Measurements from ENCODE around the gene LARP6. TPM values are rescaled to one million over a fixed set of nuclear protein-coding genes. Genes with fewer than 3 reads are reported as not detected.

LARP6 gene
- polyA plus RNA-seq, 2 of the 4 experiments (the other 2 are of a cell fraction), result 57.2 to 158 TPM

DNA sequence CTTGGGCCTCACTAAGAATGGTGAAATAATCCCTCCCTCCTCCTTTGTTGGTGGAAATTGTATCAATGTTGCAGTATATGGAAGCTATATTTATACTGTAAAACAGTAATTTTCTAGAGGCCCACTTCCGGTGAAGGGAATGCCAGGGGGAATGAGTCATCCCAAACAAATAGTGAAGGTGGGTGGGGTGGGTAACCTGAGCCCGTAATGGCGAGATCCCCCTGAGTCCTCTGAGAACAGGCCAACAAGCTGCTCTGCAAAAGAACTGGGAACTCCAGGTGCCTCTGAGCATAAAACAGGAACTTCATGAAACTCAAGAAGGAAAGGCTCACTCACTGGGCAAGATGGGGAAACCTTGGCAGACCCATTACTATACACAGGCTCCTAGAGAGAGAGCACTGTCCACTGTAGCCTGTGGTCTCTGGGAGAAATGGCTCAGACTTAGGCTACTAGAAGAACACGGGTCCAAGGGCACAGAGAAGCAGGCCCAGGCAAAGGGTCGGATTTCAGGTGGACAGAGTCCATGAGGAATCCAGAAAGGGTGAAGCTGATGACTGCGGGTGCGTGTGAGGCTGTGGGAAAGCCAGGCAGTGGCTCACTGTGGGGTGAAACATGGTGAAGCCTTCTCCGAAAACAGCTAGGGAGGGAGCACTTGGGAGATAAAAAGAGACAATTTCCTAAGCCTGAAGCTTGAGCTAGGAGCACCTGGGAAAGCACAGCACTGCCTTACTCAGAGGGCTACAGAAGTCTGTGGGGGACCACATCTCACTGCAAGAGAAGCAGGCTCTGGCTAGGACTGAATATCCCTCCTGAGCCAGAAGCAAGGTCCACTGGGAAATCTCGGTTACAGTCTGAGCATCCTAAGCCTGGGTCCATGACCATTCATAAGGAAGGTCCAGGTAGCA, 19.8 kb downstream of the LARP6 start:
- Histone ChIP-seq H3K4me1 (peaks cover 40% of the 10 kb centered on the region), H3K9me3 (no peaks in the 10 kb centered on the region), H3K4me2 (peak overlapping the region; percentile 49), H3K4me3 (no peak overlapping the region), H3K27ac (peak overlapping the region; percentile 70 to 85)
- peak; percentile 47 to 80; a peak in 4 of 6 replicates for ATAC-seq
- 48% methylated on average over 9 of the region's 9 CpGs for WGBS (ENCODE audit: missing lambda C conversion rate)
- POLR2A ChIA-PET, result interaction anchor here (0.5 to 2.0 kb wide), 3 partner anchors 20 to 79 kb away, joined by 3 to 6 read pairs (median 5); partner anchors contain the start of gene LARP6
- CTCF ChIA-PET, result interaction anchor here (0.9 to 20.5 kb wide), 10 partner anchors 6 to 197 kb away, joined by 3 to 331 read pairs (median 6); no protein-coding TSS in a partner anchor
- peak; percentile 73 to 77 for DNase-seq (ENCODE audit: low read depth in 1 of 2, low spot score in 1 of 2)
- TF ChIP-seq CBX2 (IDR thresholded peaks at IDR 0.05; ENCODE audit: borderline replicate concordance, low read depth), result no peak
- TF ChIP-seq FOSL2 (IDR thresholded peaks at IDR 0.05), result peak; percentile 76
- TF ChIP-seq FOSL2 (CRISPR knock-in tag; IDR thresholded peaks at IDR 0.05), result peak; percentile 92
- TF ChIP-seq EP300 (IDR thresholded peaks at IDR 0.05), result peak; percentile 23 to 29; a peak in 2 of 5 replicates
- peak; percentile 41 for TF ChIP-seq JUNB (IDR thresholded peaks at IDR 0.05)
- FAIRE-seq, result no peak

DNA sequence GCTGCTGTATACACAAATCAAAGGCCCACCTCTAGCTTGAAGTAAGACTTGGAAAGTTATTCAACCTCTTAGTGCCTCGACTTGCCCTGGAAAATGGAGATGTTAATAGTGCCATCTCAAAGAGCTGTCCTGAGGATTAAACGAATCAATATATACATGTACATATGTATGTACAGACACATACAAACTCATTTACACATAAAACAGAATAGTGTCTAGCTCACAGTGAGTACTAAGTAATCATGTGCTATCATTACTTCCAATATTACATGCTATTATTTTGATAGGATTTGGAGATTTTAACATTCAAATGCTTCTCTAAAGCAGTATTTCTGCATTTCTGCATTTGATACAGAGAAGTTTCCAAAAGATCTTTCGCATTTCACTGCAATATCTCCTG, 20.5 kb downstream of the LARP6 start:
- peak overlapping the region; percentile 70 to 85 for H3K27ac ChIP-seq
- ChIA-PET POLR2A (interaction anchor here (0.5 to 2.0 kb wide), 3 partner anchors 21 to 78 kb away, joined by 3 to 6 read pairs (median 5); partner anchors contain the start of gene LARP6), CTCF (interaction anchor here (0.6 to 20.5 kb wide), 9 partner anchors 6 to 197 kb away, joined by 4 to 331 read pairs (median 7); no protein-coding TSS in a partner anchor)
- FAIRE-seq (peak; percentile 23), ATAC-seq (no peak), DNase-seq (ENCODE audit: low read depth in 1 of 2, low spot score in 1 of 2) (no peak)
- 88% methylated on average over 3 of the region's 3 CpGs for WGBS (ENCODE audit: missing lambda C conversion rate)
- no peak for TF ChIP-seq RAD21 (conservative IDR thresholded peaks at IDR 0.05 in 1 of 2, IDR thresholded peaks at IDR 0.05 in 1 of 2)
- peaks cover 39% of the 10 kb centered on the region for H3K4me1 ChIP-seq
- no peak overlapping the region for H3K4me3 ChIP-seq
- peak overlapping the region; percentile 49 for H3K4me2 ChIP-seq
- no peaks in the 10 kb centered on the region for H3K9me3 ChIP-seq

DNA sequence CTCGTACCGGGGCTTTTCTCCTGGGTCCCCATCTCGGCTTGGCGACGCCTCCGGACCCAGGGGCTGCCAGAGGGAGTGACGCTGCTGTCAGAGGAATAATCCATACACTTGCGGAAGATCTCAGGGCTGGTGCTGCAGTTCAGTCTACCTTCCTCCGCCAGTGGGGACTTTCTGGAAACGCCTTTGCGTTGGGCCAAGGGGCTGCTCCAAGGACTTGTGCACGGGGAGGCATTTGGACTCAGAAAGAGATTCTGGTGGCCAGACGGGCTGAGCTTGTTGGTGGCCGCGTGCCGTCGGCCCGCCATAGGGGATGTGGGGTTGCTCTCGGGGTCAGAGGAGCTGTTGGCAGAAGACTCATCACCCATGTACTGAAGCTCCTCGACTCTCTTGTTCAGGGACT, 21.8 kb downstream of the LARP6 start:
- ATAC-seq (no peak), DNase-seq (ENCODE audit: low read depth in 1 of 2, low spot score in 1 of 2) (no peak), FAIRE-seq (no peak)
- H3K9me3 ChIP-seq, result no peaks in the 10 kb centered on the region
- peak overlapping the region in 1 of 2 experiments; percentile 85; a peak in 1 of 6 replicates for H3K27ac ChIP-seq
- H3K4me2 ChIP-seq, result no peak overlapping the region
- CTCF ChIA-PET, result interaction anchor here (1.0 to 20.5 kb wide), 7 partner anchors 12 to 56 kb away, joined by 3 to 331 read pairs (median 7); no protein-coding TSS in a partner anchor
- no peak overlapping the region for H3K4me3 ChIP-seq
- 95% methylated on average over 20 of the region's 20 CpGs for WGBS (ENCODE audit: missing lambda C conversion rate)
- POLR2A ChIA-PET, result no interaction called here
- H3K4me1 ChIP-seq, result peaks cover 39% of the 10 kb centered on the region
- TF ChIP-seq MAFK (IDR thresholded peaks at IDR 0.05; ENCODE audit: partially characterized antibody), result no peak
- TF ChIP-seq KDM1A (IDR thresholded peaks at IDR 0.05; ENCODE audit: low read depth), result no peak
- TF ChIP-seq RNF2 (IDR thresholded peaks at IDR 0.05; ENCODE audit: borderline replicate concordance, low read depth), result no peak
- TF ChIP-seq HOXA7 (CRISPR knock-in tag; IDR thresholded peaks at IDR 0.05), result no peak
- no peak for TF ChIP-seq JUNB (IDR thresholded peaks at IDR 0.05)
- TF ChIP-seq CHD4 (IDR thresholded peaks at IDR 0.05; ENCODE audit: borderline replicate concordance), result no peak
- TF ChIP-seq, protein P1, sequence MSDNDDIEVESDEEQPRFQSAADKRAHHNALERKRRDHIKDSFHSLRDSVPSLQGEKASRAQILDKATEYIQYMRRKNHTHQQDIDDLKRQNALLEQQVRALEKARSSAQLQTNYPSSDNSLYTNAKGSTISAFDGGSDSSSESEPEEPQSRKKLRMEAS (IDR thresholded peaks at IDR 0.05), result no peak

DNA sequence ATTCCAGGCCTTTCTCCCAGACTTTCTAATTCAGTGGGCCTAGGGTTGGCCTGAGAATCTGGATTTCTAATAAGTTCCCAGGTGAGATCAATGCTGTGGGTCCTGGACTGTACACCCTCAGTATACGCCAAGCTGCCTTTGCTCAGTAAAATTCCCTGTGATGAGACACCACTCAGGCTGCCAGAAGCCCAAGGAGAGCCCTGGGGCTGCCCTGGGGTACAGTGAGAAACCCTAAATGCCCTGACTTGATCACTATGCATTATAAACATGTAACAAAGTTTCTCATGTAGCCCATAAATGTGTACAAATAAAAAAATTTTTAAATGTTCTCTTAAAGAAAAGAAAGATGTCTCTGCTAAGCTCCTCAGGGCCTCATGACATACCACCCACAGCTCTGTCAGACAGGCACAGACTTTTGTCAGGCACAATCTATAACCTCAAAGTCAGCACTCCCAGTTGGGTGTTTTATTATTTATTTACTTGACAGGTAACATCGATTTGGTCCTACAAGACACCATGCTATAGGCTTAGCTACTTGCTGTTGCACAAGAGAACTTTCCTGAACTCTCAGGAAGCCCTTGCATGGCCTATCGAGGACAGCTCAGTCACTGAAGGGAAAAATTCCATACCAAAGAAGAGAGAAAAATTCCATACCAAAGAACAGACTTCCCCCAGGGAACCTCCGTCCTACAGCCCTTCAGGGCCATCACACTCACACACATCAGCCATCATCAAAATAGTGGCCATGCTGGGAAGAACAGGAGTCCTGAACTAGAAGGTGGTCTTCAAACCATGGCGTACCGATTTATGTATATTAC, 22.7 kb downstream of the LARP6 start:
- Histone ChIP-seq H3K27ac (0 out of 6 replicates have a peak overlapping the region, but pooled peaks of 1 of the 2 experiments have one; percentile 15), H3K4me3 (no peak overlapping the region), H3K4me1 (peaks cover 47% of the 10 kb centered on the region), H3K4me2 (0 out of 3 replicates have a peak overlapping the region, but pooled peaks have one; percentile 2), H3K9me3 (no peaks in the 10 kb centered on the region)
- ChIA-PET POLR2A (no interaction called here), CTCF (interaction anchor here (1.4 to 20.5 kb wide), 7 partner anchors 9 to 41 kb away, joined by 3 to 331 read pairs (median 13); partner anchors contain the start of gene LARP6)
- no peak for ATAC-seq
- no peak for DNase-seq (ENCODE audit: low read depth in 1 of 2, low spot score in 1 of 2)
- TF ChIP-seq POLR2A (IDR thresholded peaks at IDR 0.05; ENCODE audit: low read length), result no peak
- FAIRE-seq, result no peak
- WGBS (ENCODE audit: missing lambda C conversion rate), result 81% methylated on average over 6 of the region's 6 CpGs
